Suprapubic skin (tissue), 3 donors: ENCODE results near the gene PIM2.

Experiments
- CTCF ChIP-seq, 2 donors: fragments of 200-600 bp in 1 of 2; fragments of 450-650 bp in 1 of 2; sonication (generic) in 1 of 2; IDR thresholded peaks; one replicate each; pipeline ENCODE4 v1.5.1; 2016 to 2019; ENCODE audit warnings: antibody characterized with exemption in 2 of 2, mild to moderate bottlenecking in 1 of 2, moderate library complexity in 1 of 2
- POLR2AphosphoS5 ChIP-seq, 3 donors: sonication (generic); formaldehyde crosslinking; IDR thresholded peaks; one replicate each; pipeline ENCODE4 v1.6.1; 2017; ENCODE audit warnings: antibody characterized with exemption in 3 of 3

- TF ChIP-seq CTCF (IDR thresholded peaks at IDR 0.05) = no peak
- TF ChIP-seq POLR2AphosphoS5 (IDR thresholded peaks at IDR 0.05) = no peak
These were observed 41.5 kb upstream of the PIM2 start for GRCh38 chrX:48960291-48960690.
